GM23338 (cell line): ENCODE data around the gene CD48. TPM values are rescaled to one million over a fixed set of nuclear protein-coding genes. Genes with fewer than 3 reads are reported as not detected.

Source experiments
- ATAC-seq: fragments of 200-7000 bp; cut with Tn5 transposase; 3 replicates; pipeline ENCODE4 v1.9.1; 2020
- DNase-seq: peaks from one replicate; pipeline ENCODE4 v3.0.0-alpha.2; 2015; ENCODE audit warnings: low spot score
- H2AFZ ChIP-seq: fragments of 200-600 bp; sonication (generic); 2 replicates; pipeline ENCODE4 v1.8.0; 2016; ENCODE audit warnings: antibody characterized with exemption, mild to moderate bottlenecking, moderate library complexity
- H3F3A ChIP-seq: fragments of 200-600 bp; sonication (generic); replicated peaks from 2 replicates; pipeline ENCODE4 v1.8.0; 2017; ENCODE audit warnings: antibody characterized with exemption, mixed run types, low read depth
- H3K27ac ChIP-seq: fragments of 200-600 bp; sonication (generic); 2 replicates; pipeline ENCODE4 v1.6.1; 2016; ENCODE audit warnings: low read depth
- H3K27me3 ChIP-seq: fragments of 200-600 bp; sonication (generic); 2 replicates; pipeline ENCODE4 v1.8.0; 2016; ENCODE audit warnings: mild to moderate bottlenecking, mixed run types, moderate library complexity; ENCODE audit not compliant: insufficient read depth
- H3K36me3 ChIP-seq: fragments of 200-600 bp; sonication (generic); 2 replicates; pipeline ENCODE4 v1.8.0; 2016; ENCODE audit warnings: mild to moderate bottlenecking; ENCODE audit not compliant: insufficient read depth
- H3K4me1 ChIP-seq: fragments of 200-600 bp; sonication (generic); 2 replicates; pipeline ENCODE4 v1.8.0; 2016; ENCODE audit warnings: mild to moderate bottlenecking, moderate library complexity; ENCODE audit not compliant: insufficient read depth
- H3K4me2 ChIP-seq: fragments of 200-600 bp; sonication (generic); 2 replicates; pipeline ENCODE4 v1.7.1; 2017; ENCODE audit warnings: mixed run types
- H3K4me3 ChIP-seq: fragments of 200-600 bp; sonication (generic); 2 replicates; pipeline ENCODE4 v1.6.1; 2016; ENCODE audit warnings: mixed run types
- H3K79me2 ChIP-seq: fragments of 200-600 bp; sonication (generic); replicated peaks from 2 replicates; pipeline ENCODE4 v1.8.0; 2017; ENCODE audit warnings: mild to moderate bottlenecking; ENCODE audit not compliant: insufficient read depth
- H3K9me2 ChIP-seq: fragments of 200-600 bp; sonication (generic); 2 replicates; pipeline ENCODE4 v1.8.0; 2017; ENCODE audit not compliant: insufficient read depth
- H4K20me1 ChIP-seq: fragments of 200-600 bp; sonication (generic); replicated peaks from 2 replicates; pipeline ENCODE4 v1.8.0; 2017; ENCODE audit warnings: mild to moderate bottlenecking; ENCODE audit not compliant: insufficient read depth
- H3K27ac Mint-ChIP-seq: 2 replicates; pipeline ENCODE4 v1.8.0; 2020; ENCODE audit warnings: inconsistent platforms, mild to moderate bottlenecking, moderate library complexity, mixed read lengths
- H3K27me3 Mint-ChIP-seq: 3 replicates; pipeline ENCODE4 v1.8.0; 2022; ENCODE audit warnings: low read depth, mild to moderate bottlenecking, moderate library complexity, mixed read lengths, inconsistent platforms; ENCODE audit not compliant: insufficient read depth, poor library complexity
- H3K36me3 Mint-ChIP-seq: 3 replicates; pipeline ENCODE4 v1.8.0; 2021; ENCODE audit warnings: low read depth, mild to moderate bottlenecking, inconsistent platforms, moderate library complexity, mixed read lengths
- H3K4me1 Mint-ChIP-seq: 3 replicates; pipeline ENCODE4 v1.8.0; 2020; ENCODE audit warnings: mild to moderate bottlenecking, inconsistent platforms, mixed read lengths
- H3K4me3 Mint-ChIP-seq: 3 replicates; pipeline ENCODE4 v1.8.0; 2021; ENCODE audit warnings: moderate library complexity, mild to moderate bottlenecking, inconsistent platforms, mixed read lengths
- H3K9me3 Mint-ChIP-seq: 3 replicates; pipeline ENCODE4 v1.8.0; 2020; ENCODE audit warnings: moderate library complexity, mild to moderate bottlenecking, inconsistent platforms, mixed read lengths
- CREB1 ChIP-seq: fragments of 250-450 bp; sonication (Bioruptor Pico); IDR thresholded peaks from 2 replicates; pipeline ENCODE4 v1.5.0; 2020; ENCODE audit warnings: low read depth, mild to moderate bottlenecking, moderate library complexity
- EZH2 ChIP-seq: fragments of 200-600 bp; sonication (generic); IDR thresholded peaks from one replicate; pipeline ENCODE4 v1.8.0; 2017; ENCODE audit warnings: antibody characterized with exemption, mild to moderate bottlenecking, low read depth; ENCODE audit not compliant: unreplicated experiment
- EZH2phosphoT487 ChIP-seq: fragments of 200-600 bp; sonication (generic); IDR thresholded peaks from one replicate; pipeline ENCODE4 v1.8.1; 2018; ENCODE audit warnings: antibody characterized with exemption; ENCODE audit not compliant: unreplicated experiment
- JUNB ChIP-seq: IDR thresholded peaks from one replicate; pipeline ENCODE4 v1.6.1; 2016; ENCODE audit warnings: antibody characterized with exemption; ENCODE audit not compliant: unreplicated experiment
- NANOG ChIP-seq: IDR thresholded peaks from 2 replicates; pipeline ENCODE4 v1.6.1; 2016; ENCODE audit warnings: antibody characterized with exemption, borderline replicate concordance
- POLR2AphosphoS5 ChIP-seq: IDR thresholded peaks from 2 replicates; pipeline ENCODE4 v1.6.1; 2016; ENCODE audit warnings: antibody characterized with exemption, low read depth
- STAT1 ChIP-seq: IDR thresholded peaks from one replicate; pipeline ENCODE4 v1.6.1; 2016; ENCODE audit warnings: antibody characterized with exemption; ENCODE audit not compliant: unreplicated experiment
- ZNF114 ChIP-seq: fragments of 250-450 bp; sonication (Bioruptor Pico); IDR thresholded peaks from 2 replicates; pipeline ENCODE4 v1.5.0; 2020; ENCODE audit warnings: mild to moderate bottlenecking, moderate library complexity
- ZNF331 ChIP-seq: fragments of 250-450 bp; sonication (Bioruptor Pico); IDR thresholded peaks from 2 replicates; pipeline ENCODE4 v1.5.0; 2020; ENCODE audit warnings: low read depth, mild to moderate bottlenecking, moderate library complexity
- polyA plus RNA-seq: library from polyadenylated mRNA; unstranded; fragments of >200 nt; fragmentation: Nextera tagmentation; extraction: Ambion mirVana; gene quantifications from 2 replicates; pipeline ENCODE4 v1.2.1, GENCODE V29; 2016
- total RNA-seq: library from RNA; depleted of rRNA; stranded (reverse); fragments of >200 nt; shearing (Covaris generic); gene quantifications from 2 replicates; pipeline ENCODE4 v1.2.3, GENCODE V29; 2014
- TF ChIP-seq, protein P1 (sequence below): fragments of 250-450 bp; sonication (Bioruptor Pico); IDR thresholded peaks from 2 replicates; pipeline ENCODE4 v1.5.0; 2020; ENCODE audit warnings: mild to moderate bottlenecking, moderate library complexity
- TF ChIP-seq, protein P2 (sequence below): IDR thresholded peaks from 2 replicates; pipeline ENCODE4 v1.6.1; 2016; ENCODE audit warnings: antibody characterized with exemption
- TF ChIP-seq, protein P3 (sequence below): IDR thresholded peaks from one replicate; pipeline ENCODE4 v1.6.1; 2018; ENCODE audit warnings: antibody characterized with exemption; ENCODE audit not compliant: unreplicated experiment
- TF ChIP-seq, protein P4 (sequence below), 2 experiments: fragments of 200-600 bp in 1 of 2; sonication (generic) in 1 of 2; conservative IDR thresholded peaks; 2 replicates each; pipeline versions ENCODE4 v1.5.1 to v1.6.1; 2016 to 2017; ENCODE audit warnings: antibody characterized with exemption in 2 of 2, low read depth in 2 of 2, mild to moderate bottlenecking in 2 of 2, moderate library complexity in 1 of 2

The CD48 gene
- total and polyA plus RNA-seq, 2 experiments from 2014 or later = 0.34 to 0.45 TPM

DNA sequence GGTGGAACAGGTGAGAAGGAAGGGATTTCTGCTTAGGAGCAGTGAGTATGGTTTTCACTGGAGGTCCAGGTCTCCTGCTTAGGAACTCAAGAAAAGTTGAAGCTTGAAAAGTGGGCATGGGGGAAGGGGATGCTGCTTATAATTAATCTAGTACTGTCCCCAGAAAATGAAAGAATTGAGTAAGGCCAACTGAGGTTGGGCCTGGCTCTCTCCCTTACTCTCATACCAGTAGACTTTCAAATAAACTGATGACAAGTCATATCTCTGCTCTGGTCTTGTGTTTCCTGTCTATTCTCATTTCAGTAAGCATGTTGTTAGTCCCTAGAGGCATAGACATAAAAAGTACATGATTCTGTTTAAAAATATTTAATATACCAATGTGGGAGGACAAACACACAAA is 26.4 kb downstream of the CD48 start:
- Histone ChIP-seq H3K9me2 (no peaks in the 10 kb centered on the region), H3K79me2 (no peaks in the 10 kb centered on the region), H4K20me1 (no peaks in the 10 kb centered on the region), H3F3A (no peaks in the 10 kb centered on the region), H2AFZ (no peak overlapping the region), H3K36me3 (no peaks in the 10 kb centered on the region), H3K4me2 (no peak overlapping the region), H3K4me1 (no peaks in the 10 kb centered on the region), H3K27ac (no peak overlapping the region), H3K27me3 (no peaks in the 10 kb centered on the region), H3K4me3 (no peak overlapping the region)
- Mint-ChIP-seq H3K27ac (no peak overlapping the region), H3K36me3 (peaks cover 17% of the 10 kb centered on the region; the same call in 2 of the 3 replicates), H3K4me3 (no peak overlapping the region), H3K27me3 (peaks cover 5% of the 10 kb centered on the region), H3K4me1 (peaks cover 9% of the 10 kb centered on the region), H3K9me3 (peaks cover 14% of the 10 kb centered on the region; the same call in 2 of the 3 replicates)
- TF ChIP-seq JUNB (no peak), CREB1 (CRISPR knock-in tag) (no peak), ZNF331 (CRISPR knock-in tag) (no peak), ZNF114 (CRISPR knock-in tag) (no peak), EZH2 (no peak), POLR2AphosphoS5 (no peak), NANOG (no peak), EZH2phosphoT487 (no peak), STAT1 (no peak)
- TF ChIP-seq, protein P1, sequence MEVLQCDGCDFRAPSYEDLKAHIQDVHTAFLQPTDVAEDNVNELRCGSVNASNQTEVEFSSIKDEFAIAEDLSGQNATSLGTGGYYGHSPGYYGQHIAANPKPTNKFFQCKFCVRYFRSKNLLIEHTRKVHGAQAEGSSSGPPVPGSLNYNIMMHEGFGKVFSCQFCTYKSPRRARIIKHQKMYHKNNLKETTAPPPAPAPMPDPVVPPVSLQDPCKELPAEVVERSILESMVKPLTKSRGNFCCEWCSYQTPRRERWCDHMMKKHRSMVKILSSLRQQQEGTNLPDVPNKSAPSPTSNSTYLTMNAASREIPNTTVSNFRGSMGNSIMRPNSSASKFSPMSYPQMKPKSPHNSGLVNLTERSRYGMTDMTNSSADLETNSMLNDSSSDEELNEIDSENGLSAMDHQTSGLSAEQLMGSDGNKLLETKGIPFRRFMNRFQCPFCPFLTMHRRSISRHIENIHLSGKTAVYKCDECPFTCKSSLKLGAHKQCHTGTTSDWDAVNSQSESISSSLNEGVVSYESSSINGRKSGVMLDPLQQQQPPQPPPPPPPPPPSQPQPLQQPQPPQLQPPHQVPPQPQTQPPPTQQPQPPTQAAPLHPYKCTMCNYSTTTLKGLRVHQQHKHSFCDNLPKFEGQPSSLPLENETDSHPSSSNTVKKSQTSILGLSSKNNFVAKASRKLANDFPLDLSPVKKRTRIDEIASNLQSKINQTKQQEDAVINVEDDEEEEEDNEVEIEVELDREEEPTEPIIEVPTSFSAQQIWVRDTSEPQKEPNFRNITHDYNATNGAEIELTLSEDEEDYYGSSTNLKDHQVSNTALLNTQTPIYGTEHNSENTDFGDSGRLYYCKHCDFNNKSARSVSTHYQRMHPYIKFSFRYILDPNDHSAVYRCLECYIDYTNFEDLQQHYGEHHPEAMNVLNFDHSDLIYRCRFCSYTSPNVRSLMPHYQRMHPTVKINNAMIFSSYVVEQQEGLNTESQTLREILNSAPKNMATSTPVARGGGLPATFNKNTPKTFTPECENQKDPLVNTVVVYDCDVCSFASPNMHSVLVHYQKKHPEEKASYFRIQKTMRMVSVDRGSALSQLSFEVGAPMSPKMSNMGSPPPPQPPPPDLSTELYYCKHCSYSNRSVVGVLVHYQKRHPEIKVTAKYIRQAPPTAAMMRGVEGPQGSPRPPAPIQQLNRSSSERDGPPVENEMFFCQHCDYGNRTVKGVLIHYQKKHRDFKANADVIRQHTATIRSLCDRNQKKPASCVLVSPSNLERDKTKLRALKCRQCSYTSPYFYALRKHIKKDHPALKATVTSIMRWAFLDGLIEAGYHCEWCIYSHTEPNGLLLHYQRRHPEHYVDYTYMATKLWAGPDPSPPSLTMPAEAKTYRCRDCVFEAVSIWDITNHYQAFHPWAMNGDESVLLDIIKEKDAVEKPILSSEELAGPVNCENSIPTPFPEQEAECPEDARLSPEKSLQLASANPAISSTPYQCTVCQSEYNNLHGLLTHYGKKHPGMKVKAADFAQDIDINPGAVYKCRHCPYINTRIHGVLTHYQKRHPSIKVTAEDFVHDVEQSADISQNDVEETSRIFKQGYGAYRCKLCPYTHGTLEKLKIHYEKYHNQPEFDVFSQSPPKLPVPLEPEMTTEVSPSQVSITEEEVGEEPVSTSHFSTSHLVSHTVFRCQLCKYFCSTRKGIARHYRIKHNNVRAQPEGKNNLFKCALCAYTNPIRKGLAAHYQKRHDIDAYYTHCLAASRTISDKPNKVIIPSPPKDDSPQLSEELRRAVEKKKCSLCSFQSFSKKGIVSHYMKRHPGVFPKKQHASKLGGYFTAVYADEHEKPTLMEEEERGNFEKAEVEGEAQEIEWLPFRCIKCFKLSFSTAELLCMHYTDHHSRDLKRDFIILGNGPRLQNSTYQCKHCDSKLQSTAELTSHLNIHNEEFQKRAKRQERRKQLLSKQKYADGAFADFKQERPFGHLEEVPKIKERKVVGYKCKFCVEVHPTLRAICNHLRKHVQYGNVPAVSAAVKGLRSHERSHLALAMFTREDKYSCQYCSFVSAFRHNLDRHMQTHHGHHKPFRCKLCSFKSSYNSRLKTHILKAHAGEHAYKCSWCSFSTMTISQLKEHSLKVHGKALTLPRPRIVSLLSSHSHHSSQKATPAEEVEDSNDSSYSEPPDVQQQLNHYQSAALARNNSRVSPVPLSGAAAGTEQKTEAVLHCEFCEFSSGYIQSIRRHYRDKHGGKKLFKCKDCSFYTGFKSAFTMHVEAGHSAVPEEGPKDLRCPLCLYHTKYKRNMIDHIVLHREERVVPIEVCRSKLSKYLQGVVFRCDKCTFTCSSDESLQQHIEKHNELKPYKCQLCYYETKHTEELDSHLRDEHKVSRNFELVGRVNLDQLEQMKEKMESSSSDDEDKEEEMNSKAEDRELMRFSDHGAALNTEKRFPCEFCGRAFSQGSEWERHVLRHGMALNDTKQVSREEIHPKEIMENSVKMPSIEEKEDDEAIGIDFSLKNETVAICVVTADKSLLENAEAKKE (CRISPR knock-in tag) = no peak
- TF ChIP-seq, protein P2, sequence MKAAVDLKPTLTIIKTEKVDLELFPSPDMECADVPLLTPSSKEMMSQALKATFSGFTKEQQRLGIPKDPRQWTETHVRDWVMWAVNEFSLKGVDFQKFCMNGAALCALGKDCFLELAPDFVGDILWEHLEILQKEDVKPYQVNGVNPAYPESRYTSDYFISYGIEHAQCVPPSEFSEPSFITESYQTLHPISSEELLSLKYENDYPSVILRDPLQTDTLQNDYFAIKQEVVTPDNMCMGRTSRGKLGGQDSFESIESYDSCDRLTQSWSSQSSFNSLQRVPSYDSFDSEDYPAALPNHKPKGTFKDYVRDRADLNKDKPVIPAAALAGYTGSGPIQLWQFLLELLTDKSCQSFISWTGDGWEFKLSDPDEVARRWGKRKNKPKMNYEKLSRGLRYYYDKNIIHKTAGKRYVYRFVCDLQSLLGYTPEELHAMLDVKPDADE = no peak
- TF ChIP-seq, protein P3, sequence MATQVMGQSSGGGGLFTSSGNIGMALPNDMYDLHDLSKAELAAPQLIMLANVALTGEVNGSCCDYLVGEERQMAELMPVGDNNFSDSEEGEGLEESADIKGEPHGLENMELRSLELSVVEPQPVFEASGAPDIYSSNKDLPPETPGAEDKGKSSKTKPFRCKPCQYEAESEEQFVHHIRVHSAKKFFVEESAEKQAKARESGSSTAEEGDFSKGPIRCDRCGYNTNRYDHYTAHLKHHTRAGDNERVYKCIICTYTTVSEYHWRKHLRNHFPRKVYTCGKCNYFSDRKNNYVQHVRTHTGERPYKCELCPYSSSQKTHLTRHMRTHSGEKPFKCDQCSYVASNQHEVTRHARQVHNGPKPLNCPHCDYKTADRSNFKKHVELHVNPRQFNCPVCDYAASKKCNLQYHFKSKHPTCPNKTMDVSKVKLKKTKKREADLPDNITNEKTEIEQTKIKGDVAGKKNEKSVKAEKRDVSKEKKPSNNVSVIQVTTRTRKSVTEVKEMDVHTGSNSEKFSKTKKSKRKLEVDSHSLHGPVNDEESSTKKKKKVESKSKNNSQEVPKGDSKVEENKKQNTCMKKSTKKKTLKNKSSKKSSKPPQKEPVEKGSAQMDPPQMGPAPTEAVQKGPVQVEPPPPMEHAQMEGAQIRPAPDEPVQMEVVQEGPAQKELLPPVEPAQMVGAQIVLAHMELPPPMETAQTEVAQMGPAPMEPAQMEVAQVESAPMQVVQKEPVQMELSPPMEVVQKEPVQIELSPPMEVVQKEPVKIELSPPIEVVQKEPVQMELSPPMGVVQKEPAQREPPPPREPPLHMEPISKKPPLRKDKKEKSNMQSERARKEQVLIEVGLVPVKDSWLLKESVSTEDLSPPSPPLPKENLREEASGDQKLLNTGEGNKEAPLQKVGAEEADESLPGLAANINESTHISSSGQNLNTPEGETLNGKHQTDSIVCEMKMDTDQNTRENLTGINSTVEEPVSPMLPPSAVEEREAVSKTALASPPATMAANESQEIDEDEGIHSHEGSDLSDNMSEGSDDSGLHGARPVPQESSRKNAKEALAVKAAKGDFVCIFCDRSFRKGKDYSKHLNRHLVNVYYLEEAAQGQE = no peak
- TF ChIP-seq, protein P4, sequence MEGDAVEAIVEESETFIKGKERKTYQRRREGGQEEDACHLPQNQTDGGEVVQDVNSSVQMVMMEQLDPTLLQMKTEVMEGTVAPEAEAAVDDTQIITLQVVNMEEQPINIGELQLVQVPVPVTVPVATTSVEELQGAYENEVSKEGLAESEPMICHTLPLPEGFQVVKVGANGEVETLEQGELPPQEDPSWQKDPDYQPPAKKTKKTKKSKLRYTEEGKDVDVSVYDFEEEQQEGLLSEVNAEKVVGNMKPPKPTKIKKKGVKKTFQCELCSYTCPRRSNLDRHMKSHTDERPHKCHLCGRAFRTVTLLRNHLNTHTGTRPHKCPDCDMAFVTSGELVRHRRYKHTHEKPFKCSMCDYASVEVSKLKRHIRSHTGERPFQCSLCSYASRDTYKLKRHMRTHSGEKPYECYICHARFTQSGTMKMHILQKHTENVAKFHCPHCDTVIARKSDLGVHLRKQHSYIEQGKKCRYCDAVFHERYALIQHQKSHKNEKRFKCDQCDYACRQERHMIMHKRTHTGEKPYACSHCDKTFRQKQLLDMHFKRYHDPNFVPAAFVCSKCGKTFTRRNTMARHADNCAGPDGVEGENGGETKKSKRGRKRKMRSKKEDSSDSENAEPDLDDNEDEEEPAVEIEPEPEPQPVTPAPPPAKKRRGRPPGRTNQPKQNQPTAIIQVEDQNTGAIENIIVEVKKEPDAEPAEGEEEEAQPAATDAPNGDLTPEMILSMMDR (conservative IDR thresholded peaks at IDR 0.05; ENCODE audit: low read depth in 2 of 2) = no peak
- ATAC-seq (no peak), DNase-seq (no peak)
